ENCODE results near the gene ROBO3. TPM values are rescaled to one million over a fixed set of nuclear protein-coding genes. Genes with fewer than 3 reads are reported as not detected.

The ROBO3 gene
- total and polyA plus RNA-seq, 10 donors: 13.2 to 43.2 (median 25.4) TPM

DNA sequence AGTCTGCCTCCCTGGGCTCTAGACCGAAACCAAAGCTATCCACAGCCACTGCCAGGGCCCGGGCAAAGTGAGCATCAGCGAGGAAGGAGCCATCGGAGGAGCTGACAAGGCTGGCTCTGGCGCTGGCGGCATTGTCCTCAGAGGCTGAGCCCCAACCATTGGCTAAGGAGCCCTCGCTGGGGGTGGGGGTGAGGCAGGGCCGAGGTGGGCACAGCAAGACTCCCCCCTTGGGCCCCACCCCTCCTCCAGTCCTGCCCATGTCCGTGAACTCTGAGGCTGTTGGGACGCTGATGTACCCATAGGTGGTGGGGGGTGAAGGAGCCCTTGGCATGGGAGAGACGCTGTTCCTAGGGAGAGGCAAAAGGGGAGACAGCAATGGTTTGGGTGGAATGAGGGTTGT, 21.2 kb downstream of the ROBO3 start:
- TF ChIP-seq CTCF (IDR thresholded peaks at IDR 0.05 in 8 of 11, conservative IDR thresholded peaks at IDR 0.05 in 3 of 11) (no peak), POLR2AphosphoS5 (IDR thresholded peaks at IDR 0.05) (peak; percentile 14 to 71 (median 49))
- Histone ChIP-seq H3K27me3 (replicated peaks in 1 of 7) (no peaks in the 10 kb centered on the region), H3K36me3 (peaks cover 0 to 35% (median 0%) of the 10 kb centered on the region in 6 donors), H3K9me3 (no peaks in the 10 kb centered on the region), H3K27ac (peak overlapping the region in 3 of 8 donors; percentile 5 to 79 (median 26)), H3K4me1 (peaks cover 8 to 94% (median 61%) of the 10 kb centered on the region in 6 donors), H3K4me3 (no peak overlapping the region)
- intact Hi-C loops (cut with DNase I; ENCODE audit: low total_unique reads): no loop called here
- DNase-seq: no peak
- WGBS, 5 donors: 81 to 95% (median 91%) methylated on average over 10 to 11 of the region's 11 CpGs

- Histone ChIP-seq H3K9me3 (no peaks in the 10 kb centered on the region), H3K4me3 (no peak overlapping the region), H3K27ac (peak overlapping the region in 5 of 8 donors; percentile 11 to 79 (median 33)), H3K4me1 (peaks cover 8 to 96% (median 62%) of the 10 kb centered on the region in 6 donors), H3K36me3 (peaks cover 0 to 40% (median 0%) of the 10 kb centered on the region in 6 donors), H3K27me3 (replicated peaks in 1 of 7) (no peaks in the 10 kb centered on the region)
- peak in 2 of 3 donors; percentile 33 to 50 for TF ChIP-seq POLR2AphosphoS5 (IDR thresholded peaks at IDR 0.05)
- TF ChIP-seq CTCF (IDR thresholded peaks at IDR 0.05 in 8 of 11, conservative IDR thresholded peaks at IDR 0.05 in 3 of 11): no peak
- DNase-seq: no peak
- intact Hi-C loops (cut with DNase I; ENCODE audit: low total_unique reads): no loop called here
- WGBS, 5 donors: 86 to 94% (median 90%) methylated on average over 10 to 12 of the region's 12 CpGs
These were observed 21.9 kb downstream of the ROBO3 start for GRCh38 chr11:124886978-124887666.

GRCh38 chr11:124887667-124888013, 22.4 kb downstream of the ROBO3 start:
- peaks cover 8 to 98% (median 60%) of the 10 kb centered on the region in 6 donors for H3K4me1 ChIP-seq
- intact Hi-C loops (cut with DNase I; ENCODE audit: low total_unique reads): no loop called here
- no peak for DNase-seq
- H3K4me3 ChIP-seq: no peak overlapping the region
- peaks cover 0 to 45% (median 0%) of the 10 kb centered on the region in 6 donors for H3K36me3 ChIP-seq
- TF ChIP-seq POLR2AphosphoS5 (IDR thresholded peaks at IDR 0.05): peak in 1 of 3 donors; percentile 20
- no peak for TF ChIP-seq CTCF (IDR thresholded peaks at IDR 0.05 in 8 of 11, conservative IDR thresholded peaks at IDR 0.05 in 3 of 11)
- no peak for TF ChIP-seq POLR2A (IDR thresholded peaks at IDR 0.05)
- H3K27ac ChIP-seq: peak overlapping the region in 5 of 8 donors; percentile 11 to 79 (median 33)
- WGBS, 5 donors: 63 to 85% (median 80%) methylated on average over 2 to 3 of the region's 3 CpGs
- H3K27me3 ChIP-seq (replicated peaks in 1 of 7): no peaks in the 10 kb centered on the region
- H3K9me3 ChIP-seq: no peaks in the 10 kb centered on the region

- H3K27me3 ChIP-seq (replicated peaks in 1 of 7): peaks cover 0 to 4% (median 0%) of the 10 kb centered on the region in 7 donors
- TF ChIP-seq CTCF (IDR thresholded peaks at IDR 0.05 in 8 of 11, conservative IDR thresholded peaks at IDR 0.05 in 3 of 11): no peak
- TF ChIP-seq POLR2AphosphoS5 (IDR thresholded peaks at IDR 0.05): peak in 1 of 3 donors; percentile 26
- H3K36me3 ChIP-seq: peaks cover 0 to 49% (median 0%) of the 10 kb centered on the region in 6 donors
- peaks cover 4 to 99% (median 59%) of the 10 kb centered on the region in 6 donors for H3K4me1 ChIP-seq
- no peak overlapping the region for H3K4me3 ChIP-seq
- 76 to 90% (median 88%) methylated on average over 2 of the region's 2 CpGs for WGBS, 5 donors
- DNase-seq: no peak
- peak overlapping the region in 5 of 8 donors; percentile 11 to 42 (median 32) for H3K27ac ChIP-seq
- intact Hi-C loops (cut with DNase I; ENCODE audit: low total_unique reads): no loop called here
- no peaks in the 10 kb centered on the region for H3K9me3 ChIP-seq
These were observed 24.2 kb downstream of the ROBO3 start for GRCh38 chr11:124889191-124890091.

Data from spleen (tissue), 11 donors.